GM23248 (cell line): ENCODE measurements around the gene CPHXL.

ENCODE experiments used
- EZH2 ChIP-seq: fragments of 200-600 bp; sonication (generic); IDR thresholded peaks from 2 replicates; pipeline ENCODE4 v1.6.1; 2018; ENCODE audit warnings: antibody characterized with exemption, mild to moderate bottlenecking; ENCODE audit not compliant: insufficient read depth, poor library complexity, severe bottlenecking
- EZH2phosphoT487 ChIP-seq: fragments of 200-600 bp; sonication (generic); IDR thresholded peaks from 2 replicates; pipeline ENCODE4 v1.6.1; 2018; ENCODE audit warnings: antibody characterized with exemption, moderate library complexity, mild to moderate bottlenecking, low read depth; ENCODE audit not compliant: insufficient read depth

DNA sequence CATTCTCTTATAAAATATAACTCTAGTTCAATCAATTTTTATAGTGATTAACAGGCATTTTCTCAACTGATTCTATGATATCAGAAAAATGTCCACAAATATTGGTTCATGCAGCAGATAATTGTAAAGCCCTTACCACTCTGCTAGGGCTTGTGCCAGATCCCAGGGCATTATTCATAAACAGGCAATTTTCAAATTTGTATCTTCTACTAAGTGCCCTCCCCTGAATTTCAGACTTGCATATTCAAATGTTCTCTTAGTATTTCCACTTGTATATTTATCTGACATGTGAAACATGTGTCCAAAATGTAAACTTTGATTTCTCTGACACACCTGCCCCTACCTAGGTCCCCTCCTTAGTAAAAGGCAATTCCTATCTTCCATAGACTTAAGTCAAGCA, 58.8 kb downstream of the CPHXL start:
- TF ChIP-seq EZH2 (no peak), EZH2phosphoT487 (no peak)
